GM19455 (cell line): ENCODE results near the gene ATP6V0B.

Experiments used
- ATAC-seq: cut with Tn5 transposase; IDR thresholded peaks from one replicate; pipeline ENCODE4 v1.9.1; 2021; ENCODE audit not compliant: unreplicated experiment

ATP6V0B gene

GRCh38 chr1:43982808-43983207, 8.0 kb downstream of the ATP6V0B start:
- ATAC-seq = no peak

- ATAC-seq = no peak
Observed at GRCh38 chr1:43983253-43983899, 8.6 kb downstream of the ATP6V0B start.

- ATAC-seq = no peak
Observed at GRCh38 chr1:43984855-43985254, 10.1 kb downstream of the ATP6V0B start.

- ATAC-seq = no peak
Observed at GRCh38 chr1:43985984-43986595, 11.3 kb downstream of the ATP6V0B start.

GRCh38 chr1:43986712-43987111, 12.0 kb downstream of the ATP6V0B start:
- no peak for ATAC-seq

GRCh38 chr1:43987159-43987902, 12.6 kb downstream of the ATP6V0B start:
- ATAC-seq = no peak

GRCh38 chr1:43990271-43991199, 15.8 kb downstream of the ATP6V0B start:
- ATAC-seq = no peak

GRCh38 chr1:43991200-43991475, 16.4 kb downstream of the ATP6V0B start:
- no peak for ATAC-seq

- peak; percentile 72 for ATAC-seq
Observed at GRCh38 chr1:43991476-43992231, 16.9 kb downstream of the ATP6V0B start, which contains the start of gene CCDC24. CCDC24 (plus strand) TSS chr1:43991599; CDS start chr1:43991879, 280 bp downstream.

GRCh38 chr1:43992232-43992995, 17.7 kb downstream of the ATP6V0B start:
- ATAC-seq = no peak

- no peak for ATAC-seq
Observed at GRCh38 chr1:43993206-43993914, 18.6 kb downstream of the ATP6V0B start.

GRCh38 chr1:43994071-43994470, 19.3 kb downstream of the ATP6V0B start:
- ATAC-seq = no peak

- no peak for ATAC-seq
Observed at GRCh38 chr1:43994794-43995790, 20.3 kb downstream of the ATP6V0B start.

GRCh38 chr1:43995984-43996732, 21.4 kb downstream of the ATP6V0B start:
- no peak for ATAC-seq

- ATAC-seq = no peak
Observed at GRCh38 chr1:43996733-43997115, 22.0 kb downstream of the ATP6V0B start.

GRCh38 chr1:43997295-43997999, 22.7 kb downstream of the ATP6V0B start:
- ATAC-seq = no peak

GRCh38 chr1:43998000-43998378, 23.2 kb downstream of the ATP6V0B start:
- ATAC-seq = no peak
